NCI-H226 (cell line): ENCODE results near the gene NCS1.

Experiments
- DNase-seq: peaks from one replicate; pipeline ENCODE4 v3.0.0-alpha.2; 2015

The NCS1 gene

GRCh38 chr9:130177898-130178805 lies 5.9 kb downstream of the NCS1 start:
- DNase-seq, result no peak

- no peak for DNase-seq
These were observed 7.2 kb downstream of the NCS1 start for GRCh38 chr9:130179331-130179907.

DNA sequence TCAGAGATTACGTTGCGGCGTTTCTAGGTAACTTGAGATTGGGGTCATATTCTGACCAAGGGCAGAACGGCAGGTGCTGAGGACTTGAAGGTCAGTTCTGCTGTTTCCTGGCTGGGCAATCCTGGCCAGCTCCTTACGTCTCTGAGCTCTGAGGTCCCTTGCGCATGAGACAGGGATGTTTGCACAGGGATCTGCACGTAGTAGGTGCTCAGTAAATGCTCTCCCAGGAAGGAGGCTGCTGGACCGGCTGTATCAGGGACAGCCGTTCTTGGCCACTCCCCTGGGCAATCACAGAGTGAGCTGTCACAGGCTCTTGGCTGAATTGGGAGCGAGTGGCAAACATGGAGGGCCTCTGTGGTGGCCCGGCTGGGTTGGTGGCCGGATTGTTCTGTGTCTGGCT lies 8.3 kb downstream of the NCS1 start:
- no peak for DNase-seq

DNA sequence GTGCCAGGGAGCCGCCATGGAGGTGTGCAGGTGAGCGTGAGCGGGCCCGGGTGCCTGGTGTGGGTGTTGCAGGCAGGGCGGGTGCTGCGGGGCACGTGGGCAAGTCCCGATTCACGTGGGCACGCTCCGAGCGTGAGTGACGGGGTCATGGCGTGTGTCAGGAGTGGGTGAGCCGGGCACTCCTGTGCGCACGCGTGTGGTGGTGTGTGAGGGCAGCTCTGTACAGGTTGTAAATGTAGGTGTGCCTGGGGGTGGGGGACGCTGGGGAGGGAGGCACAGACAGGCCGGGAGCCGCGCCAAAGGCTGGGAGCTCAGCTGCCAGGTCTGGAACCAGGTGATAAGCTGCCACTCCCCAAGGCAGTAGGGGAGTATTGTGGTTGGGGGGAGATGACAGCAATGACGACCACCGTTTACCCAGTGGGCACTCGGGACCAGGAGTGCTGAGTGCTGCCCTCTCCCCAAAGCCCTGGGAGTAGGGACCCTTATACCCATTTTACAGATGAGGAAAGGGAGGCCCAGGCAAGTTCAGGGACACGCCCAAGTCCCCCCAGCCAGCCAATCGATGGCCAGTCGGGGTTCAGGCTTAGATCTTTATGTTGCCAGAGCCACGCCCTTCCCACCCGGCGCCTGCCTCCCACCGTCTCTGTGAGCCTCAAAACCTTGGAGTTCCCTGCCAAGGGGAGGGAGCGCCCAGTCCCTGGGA lies 9.6 kb downstream of the NCS1 start:
- no peak for DNase-seq

DNA sequence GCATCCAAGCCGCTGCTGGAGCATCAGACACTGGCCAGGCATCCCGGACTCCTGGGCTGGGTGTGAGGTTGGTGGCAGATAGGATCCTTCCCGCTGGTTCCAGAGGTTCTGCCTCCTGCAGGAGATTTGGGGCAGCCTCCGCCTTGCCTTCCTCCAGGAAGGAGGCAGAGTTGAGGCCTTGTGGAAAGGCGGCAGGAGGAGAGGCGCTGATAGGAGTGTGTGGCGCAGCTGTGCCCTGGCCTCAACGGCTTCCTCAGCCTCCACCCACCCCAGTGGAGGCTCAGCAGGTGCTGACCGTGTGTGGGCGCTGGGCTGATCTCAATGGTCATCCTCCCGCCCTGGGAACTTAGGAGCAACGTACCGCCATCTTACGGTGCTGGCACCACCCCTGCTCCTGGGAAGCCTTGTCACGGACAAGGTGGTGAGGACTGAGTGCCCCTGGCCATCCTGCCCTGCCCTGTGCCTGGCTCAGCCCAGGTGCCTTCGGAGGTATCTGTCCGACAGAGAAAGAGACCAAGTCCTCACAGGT lies 10.2 kb downstream of the NCS1 start:
- DNase-seq, result no peak

DNA sequence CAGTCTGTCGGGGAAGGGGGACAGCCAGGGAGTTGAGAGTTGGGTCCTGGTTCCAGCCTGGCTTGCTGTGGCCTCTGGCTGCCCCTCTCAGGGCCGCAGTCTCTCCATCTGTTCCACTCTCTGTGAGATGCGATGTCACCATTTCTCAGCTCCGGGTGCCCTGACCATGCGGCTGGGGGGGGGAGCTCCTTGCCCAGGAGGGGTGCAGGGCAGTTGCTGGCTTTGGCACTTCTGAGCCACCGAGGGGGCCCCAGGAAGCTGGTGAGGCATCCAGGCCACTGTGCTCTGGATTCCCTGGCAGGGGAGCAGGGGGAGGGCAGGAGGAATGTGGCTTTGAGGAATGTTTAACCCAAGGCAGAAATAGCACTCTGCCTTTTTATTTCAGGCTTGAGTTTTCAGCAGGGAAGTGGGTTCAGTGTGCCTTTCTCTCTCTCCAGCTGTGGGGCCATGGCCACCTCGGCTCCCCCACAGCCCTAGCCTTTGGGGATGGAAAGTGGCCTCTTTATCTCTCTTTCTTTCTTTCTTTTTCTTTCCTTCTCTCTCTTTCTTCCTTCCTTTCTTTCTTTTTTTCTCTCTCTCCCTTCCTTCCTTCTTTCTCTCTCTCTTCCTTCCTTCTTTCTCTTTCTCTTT lies 11.0 kb downstream of the NCS1 start:
- DNase-seq, result peak; percentile 67

DNA sequence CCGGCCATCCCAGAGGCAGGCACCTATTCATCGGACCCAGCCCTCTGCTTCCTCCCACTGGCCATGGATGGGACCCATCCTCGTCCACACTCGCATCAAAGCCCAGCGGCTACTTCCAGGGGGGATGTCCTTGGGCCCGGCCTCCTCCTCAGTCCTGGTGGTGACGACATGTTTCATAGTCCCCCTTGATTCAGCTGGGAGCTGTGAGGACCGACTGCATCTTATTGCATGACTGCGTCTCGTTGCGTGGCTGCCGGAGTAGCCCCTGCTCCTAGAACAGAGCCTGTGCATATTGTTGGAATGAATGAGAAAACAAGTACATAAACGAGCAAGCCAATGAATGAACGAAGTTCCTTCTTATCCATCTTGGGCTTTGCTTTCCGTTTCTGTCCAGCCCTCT lies 12.8 kb downstream of the NCS1 start:
- DNase-seq, result no peak

GRCh38 chr9:130185490-130186031 lies 13.4 kb downstream of the NCS1 start:
- no peak for DNase-seq

- DNase-seq, result no peak
These were observed 13.8 kb downstream of the NCS1 start for GRCh38 chr9:130186051-130186450.

GRCh38 chr9:130186839-130187522 lies 14.8 kb downstream of the NCS1 start:
- no peak for DNase-seq

GRCh38 chr9:130187523-130187846 lies 15.3 kb downstream of the NCS1 start:
- no peak for DNase-seq

- no peak for DNase-seq
These were observed 16.8 kb downstream of the NCS1 start for GRCh38 chr9:130188860-130189481.

DNA sequence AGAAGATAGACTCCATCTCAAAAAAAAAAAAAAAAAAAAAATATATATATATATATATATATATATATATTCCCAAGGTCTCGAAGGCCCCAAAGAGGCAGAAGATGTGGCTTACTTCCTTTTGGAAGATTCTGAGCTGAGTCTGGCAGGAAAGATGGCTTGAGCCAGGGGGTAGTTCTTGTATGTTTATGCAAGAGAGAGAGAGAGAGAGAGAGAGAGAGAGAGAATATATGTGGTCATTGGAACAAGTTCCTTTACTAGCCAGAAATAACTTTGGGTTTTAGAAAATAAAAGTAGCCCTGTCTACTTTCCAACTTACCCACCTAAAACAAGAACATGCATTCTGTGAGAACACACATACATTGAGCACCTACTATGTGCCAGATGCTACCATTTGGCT lies 17.6 kb downstream of the NCS1 start:
- DNase-seq, result no peak

- DNase-seq, result no peak
These were observed 19.0 kb downstream of the NCS1 start for GRCh38 chr9:130191068-130191748.

GRCh38 chr9:130191749-130192120 lies 19.5 kb downstream of the NCS1 start:
- no peak for DNase-seq

- no peak for DNase-seq
These were observed 20.3 kb downstream of the NCS1 start for GRCh38 chr9:130192382-130192999.

- no peak for DNase-seq
These were observed 20.9 kb downstream of the NCS1 start for GRCh38 chr9:130193103-130193502.

DNA sequence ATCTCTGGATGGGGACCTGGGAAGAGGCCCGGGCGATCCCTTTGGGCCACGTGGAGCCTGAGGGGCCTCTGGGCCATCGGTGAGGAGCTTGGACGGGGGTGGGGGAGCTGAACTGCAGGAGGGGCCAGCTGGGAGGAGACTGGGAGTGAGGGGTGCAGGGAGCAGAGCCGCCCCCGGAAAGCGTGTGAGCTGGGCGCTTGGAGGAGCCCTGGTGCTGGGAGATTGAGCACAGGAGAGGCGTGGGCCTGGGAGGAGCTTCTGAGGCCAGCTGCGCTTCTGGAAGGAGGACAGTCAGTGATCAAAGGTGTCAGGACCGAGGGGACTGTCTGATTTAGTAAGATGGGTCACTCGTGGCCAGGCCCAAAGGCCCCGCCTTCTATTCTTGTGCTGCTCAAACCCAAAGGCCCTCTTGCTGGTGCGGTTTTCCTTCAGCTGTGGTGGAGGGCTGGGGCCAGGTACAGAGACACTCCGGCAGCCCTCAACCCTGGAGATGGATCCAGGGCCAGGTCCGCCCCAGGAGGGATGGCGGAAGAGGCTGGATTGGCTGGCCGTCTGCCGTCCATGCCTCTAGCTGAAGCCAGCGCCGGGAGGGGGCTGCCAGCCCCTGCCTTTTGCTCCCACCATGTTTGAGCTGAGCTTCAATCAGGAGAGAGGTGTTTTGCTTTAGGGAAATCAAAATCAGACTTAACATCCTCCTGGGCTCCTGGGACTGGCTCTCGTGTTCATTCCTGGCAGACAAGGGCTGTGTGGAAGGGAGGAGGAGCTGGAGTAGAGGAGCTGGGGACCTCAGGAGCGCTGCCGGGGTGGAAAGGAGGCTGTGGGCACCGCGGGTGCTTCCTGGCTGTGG lies 21.6 kb downstream of the NCS1 start:
- DNase-seq, result no peak

- DNase-seq, result no peak
These were observed 22.3 kb downstream of the NCS1 start for GRCh38 chr9:130194378-130194932.

- no peak for DNase-seq
These were observed 23.4 kb downstream of the NCS1 start for GRCh38 chr9:130195638-130196037.
